ENCODE data around the gene NYAP1. TPM values are rescaled to one million over a fixed set of nuclear protein-coding genes. Genes with fewer than 3 reads are reported as not detected.
A peak's percentile ranks its signal among the peaks of the same experiment; 100 is the strongest.

NYAP1 gene
- total and polyA plus RNA-seq, 7 donors, result 0.23 to 1.6 (median 1.4) TPM; not detected in 1

- peaks cover 0 to 34% (median 7%) of the 10 kb centered on the region in 4 donors for H3K36me3 ChIP-seq
- no peaks in the 10 kb centered on the region for H3K9me3 ChIP-seq
- TF ChIP-seq POLR2A (IDR thresholded peaks at IDR 0.05) (no peak), CTCF (IDR thresholded peaks at IDR 0.05) (no peak), EP300 (IDR thresholded peaks at IDR 0.05) (no peak), POLR2AphosphoS5 (IDR thresholded peaks at IDR 0.05) (no peak)
- intact Hi-C loops (cut with DNase I), result no loop called here
- peak within 1 kb of the TSS in 2 of 4 donors; percentile 74 to 77 for H3K27ac ChIP-seq
- H3K27me3 ChIP-seq, result no peaks in the 10 kb centered on the region
- WGBS, 2 donors, result 91 to 94% methylated on average over 7 of the region's 7 CpGs
- H3K4me3 ChIP-seq, result no peak within 1 kb of the TSS
- no peak for DNase-seq
- peaks cover 0 to 38% (median 36%) of the 10 kb centered on the region in 4 donors for H3K4me1 ChIP-seq
Observed at GRCh38 chr7:100464210-100464660, 19.5 kb upstream of the NYAP1 start, which contains the start of gene SPACDR. Gene SPACDR, minus strand, starts transcription at chr7:100464260. Its CDS starts 235 bp downstream, at chr7:100464025.

DNA sequence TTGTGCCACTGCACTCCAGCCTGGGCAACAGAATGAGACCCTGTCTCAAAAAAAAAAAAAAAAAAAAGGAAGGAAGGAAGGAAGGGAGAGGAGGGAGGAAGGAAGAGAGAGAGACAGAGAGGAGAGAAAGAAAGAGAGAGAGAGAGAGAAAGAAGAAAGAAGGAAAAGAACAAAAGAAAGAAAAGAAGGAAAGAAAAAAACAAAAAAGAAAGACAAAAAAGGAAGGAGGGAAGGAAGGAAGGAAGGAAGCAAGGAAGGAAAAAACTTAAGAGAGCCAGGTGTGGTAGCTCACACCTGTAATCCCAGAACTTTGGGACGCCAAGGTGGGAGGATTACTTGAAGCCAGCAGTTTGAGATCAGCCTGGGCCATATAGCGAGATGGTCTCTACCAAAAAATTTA lies 18.9 kb upstream of the NYAP1 start:
- DNase-seq, result no peak
- Histone ChIP-seq H3K4me1 (peaks cover 0 to 44% (median 41%) of the 10 kb centered on the region in 4 donors), H3K4me3 (no peak overlapping the region), H3K27ac (peak overlapping the region in 1 of 4 donors; percentile 77), H3K9me3 (no peaks in the 10 kb centered on the region), H3K36me3 (peaks cover 0 to 34% (median 7%) of the 10 kb centered on the region in 4 donors), H3K27me3 (no peaks in the 10 kb centered on the region)
- TF ChIP-seq POLR2AphosphoS5 (IDR thresholded peaks at IDR 0.05) (no peak), EP300 (IDR thresholded peaks at IDR 0.05) (no peak), POLR2A (IDR thresholded peaks at IDR 0.05) (no peak), CTCF (IDR thresholded peaks at IDR 0.05) (no peak)
- intact Hi-C loops (cut with DNase I), result loop anchor here (5.0 kb wide), 2 partner anchors 213 to 228 kb away; partner anchors contain the start of gene GIGYF1
- WGBS, 2 donors, result 92 to 95% methylated on average over 2 of the region's 2 CpGs

DNA sequence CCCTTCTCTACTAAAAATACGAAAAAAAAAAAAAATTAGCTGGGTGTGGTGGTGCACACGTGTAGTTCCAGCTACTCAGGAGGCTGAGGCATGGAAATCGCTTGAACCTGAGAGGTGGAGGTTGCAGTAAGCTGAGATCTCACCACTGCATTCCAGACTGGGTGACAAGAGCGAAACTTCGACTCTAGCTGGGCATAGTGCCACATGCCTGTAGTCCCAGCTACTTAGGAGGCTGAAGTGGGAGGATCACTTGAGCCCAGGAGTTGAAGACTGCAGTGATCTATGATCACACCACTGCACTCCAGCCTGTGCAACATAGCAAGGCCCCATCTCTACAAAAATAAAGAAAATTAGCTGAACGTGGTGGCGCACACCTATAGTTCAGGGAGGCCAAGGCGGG lies 18.4 kb upstream of the NYAP1 start:
- Histone ChIP-seq H3K36me3 (peaks cover 0 to 38% (median 7%) of the 10 kb centered on the region in 4 donors), H3K9me3 (no peaks in the 10 kb centered on the region), H3K27ac (peak overlapping the region in 3 of 4 donors; percentile 71 to 77 (median 74)), H3K27me3 (no peaks in the 10 kb centered on the region), H3K4me1 (peaks cover 0 to 48% (median 41%) of the 10 kb centered on the region in 4 donors), H3K4me3 (no peak overlapping the region)
- DNase-seq, result no peak
- intact Hi-C loops (cut with DNase I), result loop anchor here (5.0 kb wide), 2 partner anchors 212 to 227 kb away; partner anchors contain the start of gene GIGYF1
- WGBS, 2 donors, result 78 to 82% methylated on average over 8 of the region's 8 CpGs
- no peak for TF ChIP-seq POLR2AphosphoS5 (IDR thresholded peaks at IDR 0.05)
- no peak for TF ChIP-seq CTCF (IDR thresholded peaks at IDR 0.05)
- TF ChIP-seq EP300 (IDR thresholded peaks at IDR 0.05), result no peak
- TF ChIP-seq POLR2A (IDR thresholded peaks at IDR 0.05), result no peak

GRCh38 chr7:100465702-100466311 lies 17.9 kb upstream of the NYAP1 start:
- no peaks in the 10 kb centered on the region for H3K27me3 ChIP-seq
- peaks cover 0 to 41% (median 7%) of the 10 kb centered on the region in 4 donors for H3K36me3 ChIP-seq
- H3K4me3 ChIP-seq, result peak overlapping the region in 3 of 4 donors; percentile 14 to 23 (median 21)
- H3K27ac ChIP-seq, result peak overlapping the region; percentile 54 to 77 (median 72)
- TF ChIP-seq CTCF (IDR thresholded peaks at IDR 0.05) (peak; percentile 35 to 79 (median 60)), POLR2A (IDR thresholded peaks at IDR 0.05) (no peak), POLR2AphosphoS5 (IDR thresholded peaks at IDR 0.05) (peak in 3 of 4 donors; percentile 41 to 75 (median 71))
- WGBS, 2 donors, result 9 to 34% methylated on average over 17 of the region's 17 CpGs
- intact Hi-C loops (cut with DNase I), result loop anchor here (5.0 kb wide), 2 partner anchors 211 to 226 kb away; partner anchors contain the start of gene GIGYF1
- H3K9me3 ChIP-seq, result no peaks in the 10 kb centered on the region
- DNase-seq, result peak; percentile 92
- H3K4me1 ChIP-seq, result peaks cover 0 to 49% (median 41%) of the 10 kb centered on the region in 4 donors

Data from sigmoid colon (tissue), 7 donors.